Osteoblast (primary cell): Measurements from ENCODE around the gene B4GALNT1. TPM values are rescaled to one million over a fixed set of nuclear protein-coding genes. Genes with fewer than 3 reads are reported as not detected.

ENCODE experiments used
- DNase-seq: peaks from one replicate; pipeline ENCODE4 v3.0.0; 2011; ENCODE audit warnings: low spot score, mixed read lengths; ENCODE audit not compliant: insufficient read length; ENCODE audit errors: missing footprints
- H2AFZ ChIP-seq: 2 replicates; pipeline ENCODE4 v1.6.0; 2011; ENCODE audit warnings: mild to moderate bottlenecking, low read length
- H3K27ac ChIP-seq: 2 replicates; pipeline ENCODE4 v1.5.1; 2011; ENCODE audit warnings: mild to moderate bottlenecking, low read depth, low read length, moderate library complexity
- H3K27me3 ChIP-seq: 2 replicates; pipeline ENCODE4 v1.6.0; 2012; ENCODE audit warnings: mild to moderate bottlenecking, control low read depth, inconsistent platforms, low read length, moderate library complexity; ENCODE audit not compliant: insufficient read depth
- H3K36me3 ChIP-seq: 2 replicates; pipeline ENCODE4 v1.5.1; 2011; ENCODE audit warnings: mild to moderate bottlenecking, low read length, control low read depth, moderate library complexity; ENCODE audit not compliant: insufficient read depth
- H3K4me1 ChIP-seq: 2 replicates; pipeline ENCODE4 v1.5.1; 2011; ENCODE audit warnings: mild to moderate bottlenecking, low read length, control low read depth, moderate library complexity; ENCODE audit not compliant: insufficient read depth
- H3K4me2 ChIP-seq: 2 replicates; pipeline ENCODE4 v1.6.0; 2011; ENCODE audit warnings: mild to moderate bottlenecking, low read length; ENCODE audit not compliant: insufficient read depth
- H3K4me3 ChIP-seq: fragments of 200-600 bp; sonication (generic); 3 replicates; pipeline ENCODE4 v1.5.1; 2012; ENCODE audit warnings: mild to moderate bottlenecking, low read length, inconsistent platforms; ENCODE audit not compliant: insufficient read depth
- H3K79me2 ChIP-seq: 2 replicates; pipeline ENCODE4 v1.6.0; 2012; ENCODE audit warnings: mild to moderate bottlenecking, low read length, control low read depth, inconsistent platforms; ENCODE audit not compliant: insufficient read depth
- H3K9me3 ChIP-seq: 2 replicates; pipeline ENCODE4 v1.5.1; 2011; ENCODE audit warnings: low read depth, low read length, control low read depth
- H4K20me1 ChIP-seq: 2 replicates; pipeline ENCODE4 v1.6.0; 2012; ENCODE audit warnings: mild to moderate bottlenecking, low read length, control low read depth; ENCODE audit not compliant: insufficient read depth
- total RNA-seq: library from RNA; depleted of rRNA; stranded (reverse); fragments of >200 nt; gene quantifications from 2 replicates; pipeline ENCODE4 v1.2.3, GENCODE V29; 2012
- TF ChIP-seq, protein P1 (sequence below): IDR thresholded peaks from 2 replicates; pipeline ENCODE4 v1.5.1; 2011; ENCODE audit warnings: mild to moderate bottlenecking, low read depth, low read length, moderate library complexity; ENCODE audit errors: extremely low read depth

Gene B4GALNT1
- total RNA-seq, 1 donor: 1.1 TPM

DNA sequence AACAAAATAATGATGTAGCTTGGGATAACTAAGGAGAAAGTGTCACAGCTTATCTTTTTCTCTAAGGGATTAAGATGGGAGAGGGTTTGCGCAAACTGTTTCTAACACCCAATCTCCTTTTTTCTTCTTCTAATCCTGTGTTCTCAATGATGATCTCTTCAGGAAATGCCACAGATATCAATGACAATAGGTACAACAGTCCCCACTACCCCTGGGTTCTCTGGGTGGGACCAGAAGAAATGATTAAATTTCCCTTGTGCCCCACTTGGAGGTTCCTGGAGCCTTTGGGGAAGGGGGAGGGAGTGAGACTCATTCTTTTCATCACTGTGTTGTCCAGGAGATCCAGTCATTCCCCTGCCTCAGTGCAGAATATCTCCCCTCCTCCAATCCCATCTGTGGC is 50.6 kb downstream of the B4GALNT1 start:
- Histone ChIP-seq H4K20me1 (no peaks in the 10 kb centered on the region), H3K4me1 (no peaks in the 10 kb centered on the region), H3K4me2 (no peak overlapping the region), H3K27me3 (peaks cover 24% of the 10 kb centered on the region), H2AFZ (no peak overlapping the region), H3K9me3 (no peaks in the 10 kb centered on the region), H3K36me3 (no peaks in the 10 kb centered on the region), H3K4me3 (no peak overlapping the region), H3K79me2 (no peaks in the 10 kb centered on the region), H3K27ac (no peak overlapping the region)
- TF ChIP-seq, protein P1, sequence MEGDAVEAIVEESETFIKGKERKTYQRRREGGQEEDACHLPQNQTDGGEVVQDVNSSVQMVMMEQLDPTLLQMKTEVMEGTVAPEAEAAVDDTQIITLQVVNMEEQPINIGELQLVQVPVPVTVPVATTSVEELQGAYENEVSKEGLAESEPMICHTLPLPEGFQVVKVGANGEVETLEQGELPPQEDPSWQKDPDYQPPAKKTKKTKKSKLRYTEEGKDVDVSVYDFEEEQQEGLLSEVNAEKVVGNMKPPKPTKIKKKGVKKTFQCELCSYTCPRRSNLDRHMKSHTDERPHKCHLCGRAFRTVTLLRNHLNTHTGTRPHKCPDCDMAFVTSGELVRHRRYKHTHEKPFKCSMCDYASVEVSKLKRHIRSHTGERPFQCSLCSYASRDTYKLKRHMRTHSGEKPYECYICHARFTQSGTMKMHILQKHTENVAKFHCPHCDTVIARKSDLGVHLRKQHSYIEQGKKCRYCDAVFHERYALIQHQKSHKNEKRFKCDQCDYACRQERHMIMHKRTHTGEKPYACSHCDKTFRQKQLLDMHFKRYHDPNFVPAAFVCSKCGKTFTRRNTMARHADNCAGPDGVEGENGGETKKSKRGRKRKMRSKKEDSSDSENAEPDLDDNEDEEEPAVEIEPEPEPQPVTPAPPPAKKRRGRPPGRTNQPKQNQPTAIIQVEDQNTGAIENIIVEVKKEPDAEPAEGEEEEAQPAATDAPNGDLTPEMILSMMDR: no peak
- no peak for DNase-seq

DNA sequence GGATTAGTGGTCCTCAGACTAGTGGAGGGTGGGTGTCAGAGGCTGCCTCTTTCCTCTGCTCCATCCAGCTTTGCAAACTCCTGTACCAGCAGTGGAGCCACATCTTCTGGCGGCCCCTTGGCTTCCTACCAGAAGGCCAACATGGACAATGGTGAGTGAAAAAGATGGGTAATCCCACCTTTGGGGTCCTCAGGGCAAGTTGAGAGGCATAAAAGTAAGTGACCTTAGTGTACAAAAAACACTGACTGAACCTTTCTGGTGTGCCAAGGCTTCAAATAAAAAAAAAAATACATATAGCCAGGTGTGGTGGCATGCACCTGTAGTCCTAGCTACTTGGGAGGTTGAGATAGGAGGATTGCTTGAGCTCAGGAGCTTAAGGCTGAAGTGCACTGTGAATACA is 51.2 kb downstream of the B4GALNT1 start:
- H3K79me2 ChIP-seq: no peaks in the 10 kb centered on the region
- no peak for DNase-seq
- no peak overlapping the region for H3K4me3 ChIP-seq
- H3K4me1 ChIP-seq: no peaks in the 10 kb centered on the region
- H2AFZ ChIP-seq: no peak overlapping the region
- H3K27ac ChIP-seq: no peak overlapping the region
- H3K4me2 ChIP-seq: no peak overlapping the region
- H4K20me1 ChIP-seq: no peaks in the 10 kb centered on the region
- H3K36me3 ChIP-seq: no peaks in the 10 kb centered on the region
- TF ChIP-seq, protein P1: no peak
- no peaks in the 10 kb centered on the region for H3K9me3 ChIP-seq
- peaks cover 18% of the 10 kb centered on the region for H3K27me3 ChIP-seq

DNA sequence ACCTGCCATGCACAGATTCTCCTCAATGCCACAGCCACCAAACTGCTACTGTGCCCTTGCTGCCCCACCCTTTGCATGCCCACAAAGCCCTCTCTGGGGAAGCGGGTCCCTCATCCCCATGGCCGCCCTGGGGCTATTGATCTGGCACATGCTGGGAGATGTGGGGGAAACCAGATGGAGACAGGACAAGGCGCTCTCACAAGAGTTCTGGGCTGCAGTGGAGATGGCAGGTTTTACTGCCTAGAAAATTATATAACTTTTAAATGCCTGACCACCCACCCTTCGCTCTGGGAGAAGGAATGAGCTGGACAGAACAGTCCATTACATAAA is 52.6 kb downstream of the B4GALNT1 start:
- Histone ChIP-seq H3K36me3 (no peaks in the 10 kb centered on the region), H3K4me2 (no peak overlapping the region), H2AFZ (no peak overlapping the region), H3K79me2 (no peaks in the 10 kb centered on the region), H3K27ac (no peak overlapping the region), H4K20me1 (no peaks in the 10 kb centered on the region), H3K9me3 (no peaks in the 10 kb centered on the region), H3K4me1 (no peaks in the 10 kb centered on the region), H3K27me3 (peaks cover 9% of the 10 kb centered on the region), H3K4me3 (no peak overlapping the region)
- TF ChIP-seq, protein P1: no peak
- no peak for DNase-seq

DNA sequence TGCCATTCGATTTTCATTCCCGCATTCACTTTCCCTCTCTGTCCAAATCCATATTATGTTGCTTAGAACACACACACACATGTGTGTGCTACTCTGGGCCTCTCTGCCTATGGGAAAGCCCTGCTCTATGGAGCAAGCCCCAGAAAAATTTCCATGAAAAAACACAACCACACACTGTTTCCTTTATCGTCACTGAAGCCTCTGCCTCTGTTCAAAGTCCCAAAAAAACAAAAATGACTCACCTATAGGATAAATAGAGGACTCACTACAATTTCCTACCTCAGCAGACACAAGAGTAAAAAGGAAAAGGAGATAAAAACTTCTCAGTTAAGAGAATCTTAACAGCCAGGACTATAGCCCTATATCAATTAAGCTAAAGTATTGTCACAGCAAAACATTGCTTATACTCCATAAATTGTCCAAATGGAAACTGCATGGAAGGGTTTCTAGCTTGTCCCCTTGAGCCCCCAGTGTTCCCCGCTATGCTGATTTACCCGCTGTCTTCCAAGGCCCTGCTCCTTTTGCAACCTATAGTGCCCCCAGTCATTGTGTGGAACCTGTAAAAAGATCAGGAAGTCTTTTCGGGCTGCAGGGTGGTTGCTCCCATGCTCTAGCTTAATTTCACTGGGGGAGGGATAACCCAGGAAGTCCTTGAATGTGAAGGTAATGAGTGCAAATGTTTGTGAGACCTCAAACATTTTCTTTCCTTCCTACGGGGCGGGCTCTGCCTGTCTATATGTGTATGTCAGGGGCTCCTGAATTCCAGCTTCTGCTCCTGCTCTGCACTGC is 53.1 kb downstream of the B4GALNT1 start:
- H3K79me2 ChIP-seq: no peaks in the 10 kb centered on the region
- DNase-seq: no peak
- H3K9me3 ChIP-seq: no peaks in the 10 kb centered on the region
- peaks cover 3% of the 10 kb centered on the region for H3K27me3 ChIP-seq
- no peak overlapping the region for H3K4me2 ChIP-seq
- H4K20me1 ChIP-seq: no peaks in the 10 kb centered on the region
- no peaks in the 10 kb centered on the region for H3K4me1 ChIP-seq
- no peaks in the 10 kb centered on the region for H3K36me3 ChIP-seq
- H3K4me3 ChIP-seq: no peak overlapping the region
- no peak overlapping the region for H3K27ac ChIP-seq
- H2AFZ ChIP-seq: no peak overlapping the region
- TF ChIP-seq, protein P1: no peak
